Body of pancreas (tissue), 4 donors: Measurements from ENCODE around the gene GALNT8. TPM values are rescaled to one million over a fixed set of nuclear protein-coding genes. Genes with fewer than 3 reads are reported as not detected.

Source experiments
- ATAC-seq: fragments of 150-250 bp; one replicate; pipeline ENCODE4 v1.9.1; 2016
- DNase-seq, 4 donors: peaks; one replicate each; pipeline ENCODE4 v3.0.0-alpha.2; 2019
- H3K27ac ChIP-seq, 4 donors: fragments of 200-600 bp; sonication (generic); 1 replicate in 3 of 4; 2 replicates in 1 of 4; pipeline versions ENCODE4 v1.5.1 to v1.6.1; 2016 to 2019; ENCODE audit warnings: mild to moderate bottlenecking in 1 of 4, mixed read lengths in 1 of 4, moderate library complexity in 1 of 4
- H3K27me3 ChIP-seq, 2 donors: fragments of 200-600 bp; sonication (generic); one replicate each; pipeline ENCODE4 v1.6.0; 2016; ENCODE audit warnings: mild to moderate bottlenecking in 1 of 2
- H3K36me3 ChIP-seq, 2 donors: fragments of 200-600 bp; sonication (generic); replicated peaks in 1 of 2; 2 replicates each; pipeline ENCODE4 v1.5.1; 2016; ENCODE audit warnings: low read depth in 2 of 2; ENCODE audit not compliant: insufficient read depth in 1 of 2
- H3K4me1 ChIP-seq: fragments of 200-600 bp; sonication (generic); one replicate; pipeline ENCODE4 v1.6.0; 2016
- H3K4me3 ChIP-seq, 2 donors: fragments of 200-600 bp; sonication (generic); 1 replicate in 1 of 2; 2 replicates in 1 of 2; pipeline ENCODE4 v1.5.1; 2016 to 2019
- H3K9me3 ChIP-seq, 3 donors: fragments of 200-600 bp; sonication (generic); 1 replicate in 2 of 3; 2 replicates in 1 of 3; pipeline ENCODE4 v1.5.1; 2016
- CTCF ChIP-seq, 7 experiments: fragments of 450-650 bp in 4 of 7; fragments of 200-600 bp in 3 of 7; sonication (generic) in 3 of 7; IDR thresholded peaks; one replicate each; pipeline ENCODE4 v1.5.1; 2016 to 2019; ENCODE audit warnings: antibody characterized with exemption in 7 of 7
- POLR2A ChIP-seq, 3 donors: fragments of 450-650 bp; IDR thresholded peaks; one replicate each; pipeline ENCODE4 v1.6.1; 2016; ENCODE audit warnings: antibody characterized with exemption in 3 of 3, mild to moderate bottlenecking in 2 of 3
- WGBS, 2 donors: methylation state at CpG; one replicate each; pipeline ENCODE4 v1.1.5; 2017; 5-methylcytosine and 5-hydroxymethylcytosine counted together
- intact Hi-C: fragments of 100-400 bp; cut with DNase I; formaldehyde crosslinking; loops from one replicate; pipeline ENCODE4 v1.15.1; 2023
- total RNA-seq, 2 donors: library from RNA; depleted of rRNA; stranded (reverse); fragments of >200 nt; gene quantifications; one replicate each; pipeline ENCODE4 v1.1.0, GENCODE V29; 2016

GALNT8 gene
- total RNA-seq, 2 donors from 2014 or later, result 0.52 to 1.3 TPM

- no peaks in the 10 kb centered on the region for H3K9me3 ChIP-seq
- no peak for TF ChIP-seq CTCF (IDR thresholded peaks at IDR 0.05)
- TF ChIP-seq POLR2A (IDR thresholded peaks at IDR 0.05), result no peak
- intact Hi-C loops, result no loop called here
- DNase-seq (no peak), ATAC-seq (no peak)
- no peaks in the 10 kb centered on the region for H3K36me3 ChIP-seq
- H3K27ac ChIP-seq, result no peak overlapping the region
- no peaks in the 10 kb centered on the region for H3K27me3 ChIP-seq
- H3K4me3 ChIP-seq, result no peak overlapping the region
- 77 to 78% methylated on average over 3 of the region's 3 CpGs for WGBS, 2 donors
- H3K4me1 ChIP-seq, result no peaks in the 10 kb centered on the region
Observed at GRCh38 chr12:4723226-4723625, 3.0 kb downstream of the GALNT8 start.

- DNase-seq, result no peak
- TF ChIP-seq CTCF (IDR thresholded peaks at IDR 0.05) (no peak), POLR2A (IDR thresholded peaks at IDR 0.05) (no peak)
- no peak overlapping the region for H3K4me3 ChIP-seq
- H3K36me3 ChIP-seq, result no peaks in the 10 kb centered on the region
- H3K27me3 ChIP-seq, result no peaks in the 10 kb centered on the region
- no peaks in the 10 kb centered on the region for H3K9me3 ChIP-seq
- intact Hi-C loops, result no loop called here
- 69 to 71% methylated on average over 3 of the region's 3 CpGs for WGBS, 2 donors
- no peaks in the 10 kb centered on the region for H3K4me1 ChIP-seq
- no peak overlapping the region for H3K27ac ChIP-seq
- no peak for ATAC-seq
Observed at GRCh38 chr12:4725057-4725456, 4.9 kb downstream of the GALNT8 start.

GRCh38 chr12:4734625-4735340 is 14.6 kb downstream of the GALNT8 start:
- intact Hi-C loops, result no loop called here
- Histone ChIP-seq H3K27ac (no peak overlapping the region), H3K27me3 (peaks cover 0 to 7% of the 10 kb centered on the region in 2 donors), H3K36me3 (no peaks in the 10 kb centered on the region), H3K4me1 (no peaks in the 10 kb centered on the region), H3K9me3 (no peaks in the 10 kb centered on the region), H3K4me3 (no peak overlapping the region)
- DNase-seq, result no peak
- TF ChIP-seq CTCF (IDR thresholded peaks at IDR 0.05) (no peak), POLR2A (IDR thresholded peaks at IDR 0.05) (no peak)
- ATAC-seq, result no peak
- WGBS, 2 donors, result 16 to 25% methylated on average over 4 of the region's 4 CpGs

GRCh38 chr12:4736091-4736490 is 15.9 kb downstream of the GALNT8 start:
- intact Hi-C loops, result no loop called here
- ATAC-seq, result no peak

More at GRCh38 chr12:4736091-4736490, 15.9 kb downstream of the GALNT8 start:
- DNase-seq, result no peak
- no peak overlapping the region for H3K27ac ChIP-seq
- H3K36me3 ChIP-seq, result no peaks in the 10 kb centered on the region
- TF ChIP-seq CTCF (IDR thresholded peaks at IDR 0.05) (no peak), POLR2A (IDR thresholded peaks at IDR 0.05) (no peak)
- H3K4me1 ChIP-seq, result no peaks in the 10 kb centered on the region
- H3K27me3 ChIP-seq, result peaks cover 0 to 7% of the 10 kb centered on the region in 2 donors
- H3K9me3 ChIP-seq, result no peaks in the 10 kb centered on the region
- WGBS, 2 donors, result 59 to 67% methylated on average over 1 of the region's 1 CpG
- H3K4me3 ChIP-seq, result no peak overlapping the region
